K562 (cell line): ENCODE measurements around the gene KAZN. TPM values are rescaled to one million over a fixed set of nuclear protein-coding genes. Genes with fewer than 3 reads are reported as not detected.

ENCODE experiments used
- ATAC-seq: fragments of 200-7000 bp; cut with Tn5 transposase; 3 replicates; pipeline ENCODE4 v1.9.1; 2020; ENCODE audit warnings: moderate library complexity
- BruUV-seq: library from RNA; stranded (reverse); fragments of 400-500 nt; replicated peaks from 2 replicates; lab custom pipeline; 2021; lab: Mats Ljungman, UMichigan
- CTCF ChIA-PET: fragments of 300-600 bp; formaldehyde crosslinking; extraction: SDS; loops from one replicate; lab custom pipeline; 2021; ENCODE audit warnings: low intra/inter-chr PET ratio; lab: Yijun Ruan, JAX
- POLR2A ChIA-PET: fragments of 300-600, 350-650 bp; sonication (Branson Sonifier 250); formaldehyde crosslinking; extraction: SDS; loops from one replicate; lab custom pipeline; 2021; ENCODE audit warnings: antibody characterized with exemption, inconsistent platforms; lab: Yijun Ruan, JAX
- DNase-seq, 4 experiments: peaks; one replicate each; pipeline versions ENCODE4 v3.0.0 to v3.0.0-alpha.2; 2011 to 2018; ENCODE audit warnings: low spot score in 3 of 4, mixed read lengths in 3 of 4; ENCODE audit errors: extremely low read depth in 1 of 4
- FAIRE-seq: peaks from 2 replicates; lab custom pipeline; 2011; peaks lifted over from hg19 to GRCh38; lab: Jason Lieb, UNC
- H2AFZ ChIP-seq: 2 replicates; pipeline ENCODE4 v1.6.0; 2011; ENCODE audit warnings: low read depth, low read length, control low read depth, inconsistent platforms
- H3K27ac ChIP-seq: fragments of 200-600 bp; 3 replicates; pipeline ENCODE4 v1.8.0; 2011; ENCODE audit warnings: low read depth, mild to moderate bottlenecking, control low read depth, inconsistent platforms, low read length, moderate library complexity, mixed read lengths; ENCODE audit errors: extremely low read depth
- H3K27me3 ChIP-seq, 2 experiments: fragments of 300-600 bp in 1 of 2; 2 replicates in 1 of 2; 3 replicates in 1 of 2; pipeline versions ENCODE4 v1.6.0 to v1.8.0; 2011; ENCODE audit warnings: inconsistent platforms in 2 of 2, low read length in 2 of 2, mild to moderate bottlenecking in 1 of 2, mixed read lengths in 1 of 2, moderate library complexity in 1 of 2; ENCODE audit not compliant: control insufficient read depth in 2 of 2, insufficient read depth in 2 of 2
- H3K36me3 ChIP-seq: fragments of 300-600 bp; 3 replicates; pipeline ENCODE4 v1.8.0; 2011; ENCODE audit warnings: mild to moderate bottlenecking, low read length, inconsistent platforms; ENCODE audit not compliant: control insufficient read depth, insufficient read depth
- H3K4me1 ChIP-seq, 2 experiments: fragments of 200-600 bp in 1 of 2; replicated peaks in 1 of 2; 2 replicates in 1 of 2; 3 replicates in 1 of 2; pipeline versions ENCODE4 v1.5.1 to v1.8.0; 2011; ENCODE audit warnings: inconsistent platforms in 2 of 2, low read length in 2 of 2, mild to moderate bottlenecking in 1 of 2, mixed read lengths in 1 of 2, moderate library complexity in 1 of 2; ENCODE audit not compliant: control insufficient read depth in 2 of 2, insufficient read depth in 2 of 2
- H3K4me2 ChIP-seq: 2 replicates; pipeline ENCODE4 v1.6.1; 2011; ENCODE audit warnings: low read length, control low read depth, inconsistent platforms, mixed read lengths; ENCODE audit not compliant: insufficient read depth
- H3K4me3 ChIP-seq: fragments of 200-600 bp; sonication (generic), shearing (Covaris generic); 2 replicates; pipeline ENCODE4 v1.5.1; 2016; ENCODE audit warnings: control low read depth, inconsistent platforms
- H3K79me2 ChIP-seq: fragments of 200-600 bp; 3 replicates; pipeline ENCODE4 v1.8.0; 2011; ENCODE audit warnings: low read length, inconsistent platforms; ENCODE audit not compliant: control insufficient read depth, insufficient read depth
- H3K9ac ChIP-seq, 2 experiments: 2 replicates each; pipeline versions ENCODE4 v1.6.0 to v1.6.1; 2011; ENCODE audit warnings: low read depth in 2 of 2, low read length in 2 of 2, control low read depth in 1 of 2, inconsistent platforms in 1 of 2, mild to moderate bottlenecking in 1 of 2, mixed read lengths in 1 of 2; ENCODE audit not compliant: insufficient read depth in 1 of 2
- H3K9me1 ChIP-seq: one replicate; pipeline ENCODE4 v1.6.0; 2011; ENCODE audit warnings: inconsistent platforms, mild to moderate bottlenecking, low read length, moderate library complexity; ENCODE audit not compliant: control insufficient read depth, insufficient read depth
- H3K9me3 ChIP-seq: replicated peaks from 2 replicates; pipeline ENCODE4 v1.5.1; 2011; ENCODE audit warnings: low read depth, low read length, inconsistent platforms; ENCODE audit not compliant: control insufficient read depth, insufficient read depth
- H4K20me1 ChIP-seq: replicated peaks from 2 replicates; pipeline ENCODE4 v1.6.1; 2011; ENCODE audit warnings: low read length, inconsistent platforms, mixed read lengths; ENCODE audit not compliant: control insufficient read depth, insufficient read depth
- ARID3B ChIP-seq: fragments of 250-450 bp; sonication (Bioruptor Pico); IDR thresholded peaks from 2 replicates; pipeline ENCODE4 v1.4.0; 2020; ENCODE audit warnings: borderline replicate concordance
- CC2D1A ChIP-seq: fragments of 450-650 bp; IDR thresholded peaks from 2 replicates; pipeline ENCODE4 v1.6.1; 2017; ENCODE audit warnings: mild to moderate bottlenecking
- HDAC8 ChIP-seq: fragments of 450-650 bp; IDR thresholded peaks from 2 replicates; pipeline ENCODE4 v1.6.1; 2016; ENCODE audit warnings: mild to moderate bottlenecking, missing genetic modification characterization, moderate library complexity, missing compliant biosample characterization
- KLF13 ChIP-seq: fragments of 450-650 bp; IDR thresholded peaks from 2 replicates; pipeline ENCODE4 v1.6.1; 2016; ENCODE audit warnings: missing genetic modification characterization, low read depth, mild to moderate bottlenecking, missing compliant biosample characterization, moderate library complexity, borderline replicate concordance
- MNT ChIP-seq, 2 experiments: fragments of 450-650 bp; conservative IDR thresholded peaks; 2 replicates each; pipeline ENCODE4 v1.6.1; 2017; ENCODE audit warnings: mild to moderate bottlenecking in 2 of 2, moderate library complexity in 2 of 2
- SAP30 ChIP-seq: fragments of 200-600 bp; sonication (generic); IDR thresholded peaks from 2 replicates; pipeline ENCODE4 v1.6.1; 2012; ENCODE audit warnings: borderline replicate concordance, low read depth, mild to moderate bottlenecking, moderate library complexity, low read length, control low read depth, inconsistent platforms; ENCODE audit not compliant: insufficient read depth, poor library complexity, severe bottlenecking
- ZFP36 ChIP-seq: fragments of 150-350 bp; IDR thresholded peaks from 2 replicates; pipeline ENCODE4 v1.6.1; 2018; ENCODE audit warnings: low read length, low read depth; ENCODE audit not compliant: partially characterized antibody
- ZNF766 ChIP-seq: fragments of 200-800 bp; sonication (Bioruptor generic); conservative IDR thresholded peaks from 2 replicates; pipeline ENCODE4 v1.6.1; 2016; ENCODE audit warnings: missing genetic modification characterization, missing compliant biosample characterization
- WGBS: fragments of 100-300 bp; shearing (Covaris generic); methylation state at CpG from one replicate; pipeline ENCODE4 v1.1.6; 2016; ENCODE audit warnings: low coverage, mixed read lengths; ENCODE audit not compliant: insufficient coverage; ENCODE audit errors: missing lambda C conversion rate; 5-methylcytosine and 5-hydroxymethylcytosine counted together
- in situ Hi-C: fragments of 300-500 bp; cut with MboI; formaldehyde crosslinking; loops from 4 replicates; pipeline ENCODE4 v1.15.0; 2018; ENCODE audit warnings: inconsistent platforms, mixed read lengths
- intact Hi-C: fragments of 100-400 bp; cut with micrococcal nuclease; formaldehyde crosslinking; loops from 2 replicates; pipeline ENCODE4 v1.14.2; 2022
- polyA plus RNA-seq, 8 experiments: library from polyadenylated mRNA; depleted of rRNA in 4 of 8; stranded (reverse) in 5 of 8; unstranded in 3 of 8; fragments of >200 nt; fragmentation: Nextera tagmentation in 2 of 8; fragmentation: Illumina TruSeq in 1 of 8; extraction: Ambion mirVana in 2 of 8; extraction: Trizol in 1 of 8; gene quantifications; 2 replicates each; pipeline versions ENCODE4 v1.2.1 to v1.2.3, GENCODE V29; 2011 to 2014; ENCODE audit warnings: inconsistent platforms in 1 of 8, missing spikeins in 1 of 8
- total RNA-seq, 7 experiments: library from RNA; depleted of rRNA in 6 of 7; stranded (reverse); fragments of >200 nt in 6 of 7; fragmentation: Illumina TruSeq in 2 of 7; extraction: Trizol in 2 of 7; gene quantifications; 2 replicates each; pipeline versions ENCODE4 v1.2.1 to v1.2.3, GENCODE V29; 2011 to 2021; ENCODE audit warnings: low replicate concordance in 1 of 7
- TF ChIP-seq, protein P1 (sequence below): sonication (generic); formaldehyde crosslinking; IDR thresholded peaks from 2 replicates; pipeline ENCODE4 v1.8.0; 2022; ENCODE audit warnings: missing genetic modification reagents, mild to moderate bottlenecking, moderate library complexity, borderline replicate concordance

Gene KAZN
- total and polyA plus RNA-seq, 9 of the 15 experiments (the other 6 are each of a cell fraction or from before 2014, with no cell fraction given): 2.1 to 21.6 (median 5.4) TPM

DNA sequence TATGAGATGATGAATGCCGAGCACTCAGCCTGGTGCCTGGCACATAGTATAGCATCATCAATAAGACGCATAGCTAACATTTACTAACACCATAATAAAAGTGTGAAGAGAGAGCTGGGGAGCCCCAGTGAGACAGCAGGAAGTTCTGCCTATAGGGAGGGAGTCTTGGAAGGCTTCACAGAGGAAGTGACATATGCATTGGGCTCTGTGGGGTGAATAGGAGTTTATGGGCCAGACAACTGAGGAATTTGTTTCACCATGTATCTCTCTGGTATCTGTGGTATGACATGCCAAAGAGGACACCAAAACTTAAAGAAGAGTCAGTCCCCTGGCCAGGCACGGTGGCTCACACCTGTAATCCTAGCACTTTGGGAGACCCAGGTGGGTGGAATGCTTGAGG is 436.8 kb downstream of the KAZN start:
- no peak for DNase-seq
- Histone ChIP-seq H2AFZ (no peak overlapping the region), H3K79me2 (no peaks in the 10 kb centered on the region), H3K9me1 (no peaks in the 10 kb centered on the region), H3K9ac (no peak overlapping the region), H3K9me3 (no peaks in the 10 kb centered on the region), H3K36me3 (peaks cover 13% of the 10 kb centered on the region; the same call in 2 of the 3 replicates), H4K20me1 (0 out of 2 replicates have a peak, but pooled peaks cover 7% of the 10 kb centered on the region), H3K27me3 (no peaks in the 10 kb centered on the region; a peak in 1 of 5 replicates), H3K4me1 (peaks cover 5 to 12% of the 10 kb centered on the region in 2 experiments; a peak in 1 of 5 replicates), H3K27ac (no peak overlapping the region), H3K4me2 (no peak overlapping the region), H3K4me3 (no peak overlapping the region)
- peak; percentile 83 for TF ChIP-seq ZFP36
- TF ChIP-seq, protein P1, sequence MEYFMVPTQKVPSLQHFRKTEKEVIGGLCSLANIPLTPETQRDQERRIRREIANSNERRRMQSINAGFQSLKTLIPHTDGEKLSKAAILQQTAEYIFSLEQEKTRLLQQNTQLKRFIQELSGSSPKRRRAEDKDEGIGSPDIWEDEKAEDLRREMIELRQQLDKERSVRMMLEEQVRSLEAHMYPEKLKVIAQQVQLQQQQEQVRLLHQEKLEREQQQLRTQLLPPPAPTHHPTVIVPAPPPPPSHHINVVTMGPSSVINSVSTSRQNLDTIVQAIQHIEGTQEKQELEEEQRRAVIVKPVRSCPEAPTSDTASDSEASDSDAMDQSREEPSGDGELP (CRISPR knock-in tag): no peak
- CTCF ChIA-PET: no interaction called here
- no TSS peak for BruUV-seq
- WGBS: 89% methylated on average over 3 of the region's 3 CpGs
- no peak for ATAC-seq
- FAIRE-seq: no peak
- intact Hi-C loops (no loop called here), in situ Hi-C loops (no loop called here)
- POLR2A ChIA-PET: interaction anchor here (0.5 kb wide), 1 partner anchor 9 kb away, joined by 3 read pairs; no protein-coding TSS in a partner anchor

- FAIRE-seq (no peak), DNase-seq (no peak), ATAC-seq (no peak)
- in situ Hi-C loops: no loop called here
- BruUV-seq: no TSS peak
- no peaks in the 10 kb centered on the region for H3K9me3 ChIP-seq
- 0 out of 2 replicates have a peak, but pooled peaks cover 6% of the 10 kb centered on the region for H4K20me1 ChIP-seq
- POLR2A ChIA-PET: interaction anchor here (0.6 kb wide), 1 partner anchor 128 kb away, joined by 3 read pairs; no protein-coding TSS in a partner anchor
- no peaks in the 10 kb centered on the region for H3K79me2 ChIP-seq
- H3K36me3 ChIP-seq: peaks cover 13% of the 10 kb centered on the region; the same call in 2 of the 3 replicates
- no peak for TF ChIP-seq ARID3B (CRISPR knock-in tag)
- TF ChIP-seq ZNF766 (CRISPR knock-in tag): no peak
- no peak for TF ChIP-seq SAP30
- no peak for TF ChIP-seq KLF13
- no peak for TF ChIP-seq HDAC8 (tag)
- no peak for TF ChIP-seq CC2D1A
- TF ChIP-seq MNT (conservative IDR thresholded peaks at IDR 0.05): no peak
- TF ChIP-seq, all 486 proteins: peak for 0
- WGBS: 60% methylated on average over 4 of the region's 10 CpGs
- Histone ChIP-seq H3K27ac (no peak overlapping the region), H3K9ac (peak overlapping the region in 1 of 2 experiments; percentile 46; a peak in 2 of 4 replicates), H2AFZ (no peak overlapping the region), H3K4me2 (no peak overlapping the region), H3K4me3 (no peak overlapping the region), H3K4me1 (peaks cover 5 to 9% of the 10 kb centered on the region in 2 experiments; a peak in 1 of 5 replicates), H3K27me3 (no peaks in the 10 kb centered on the region; a peak in 1 of 5 replicates), H3K9me1 (no peaks in the 10 kb centered on the region)
- CTCF ChIA-PET: no interaction called here
- intact Hi-C loops: no loop called here
These were observed 437.6 kb downstream of the KAZN start for GRCh38 chr1:15036101-15036500.
